IPS-18c (cell line): ENCODE results near the gene PLAU.
"Not testable (repeated sequence)": the region's sequence is repeated elsewhere in the genome, so short reads cannot be mapped to it uniquely, and the experiment has no call there.

Source experiments
- H3K4me3 ChIP-seq: 2 replicates; pipeline ENCODE4 v1.7.0; 2013; ENCODE audit warnings: low read depth, mild to moderate bottlenecking, low read length, moderate library complexity; ENCODE audit not compliant: insufficient read depth
- H3K9me3 ChIP-seq: one replicate; pipeline ENCODE4 v1.6.1; 2013; ENCODE audit warnings: mild to moderate bottlenecking, low read length, moderate library complexity; ENCODE audit not compliant: control insufficient read depth, insufficient read depth

PLAU gene

DNA sequence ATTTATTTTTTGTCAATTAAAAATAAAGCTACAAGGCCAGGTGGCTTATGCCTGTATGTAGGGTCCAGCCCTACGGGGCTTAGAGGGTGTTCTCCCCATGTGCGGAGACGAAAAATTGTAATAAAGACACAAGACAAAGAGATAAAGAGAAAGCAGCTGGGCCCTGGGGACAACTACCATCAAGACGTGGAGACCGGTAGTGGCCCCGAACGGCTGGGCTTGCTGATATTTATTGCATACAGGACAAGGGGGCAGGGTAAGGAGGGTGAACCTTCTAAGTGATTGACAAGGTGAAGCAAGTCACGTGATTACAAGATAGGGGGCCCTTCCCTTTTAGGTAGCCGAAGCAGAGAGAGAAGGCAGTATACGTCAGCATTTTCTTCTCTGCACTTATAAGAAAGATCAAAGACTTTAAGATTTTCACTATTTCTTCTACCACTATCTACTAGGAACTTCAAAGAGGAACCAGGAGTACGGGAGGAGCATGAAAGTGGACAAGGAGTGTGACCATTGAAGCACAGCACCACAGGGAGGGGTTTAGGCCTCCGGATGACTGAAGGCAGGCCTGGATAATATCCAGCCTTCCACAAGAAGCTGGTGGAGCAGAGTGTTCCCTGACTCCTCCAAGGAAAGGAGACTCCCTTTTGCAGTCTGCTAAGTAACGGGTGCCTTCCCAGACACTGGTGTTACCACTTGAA lies 19.8 kb downstream of the PLAU start:
- not testable (repeated sequence) for H3K4me3 ChIP-seq, H3K9me3 ChIP-seq

DNA sequence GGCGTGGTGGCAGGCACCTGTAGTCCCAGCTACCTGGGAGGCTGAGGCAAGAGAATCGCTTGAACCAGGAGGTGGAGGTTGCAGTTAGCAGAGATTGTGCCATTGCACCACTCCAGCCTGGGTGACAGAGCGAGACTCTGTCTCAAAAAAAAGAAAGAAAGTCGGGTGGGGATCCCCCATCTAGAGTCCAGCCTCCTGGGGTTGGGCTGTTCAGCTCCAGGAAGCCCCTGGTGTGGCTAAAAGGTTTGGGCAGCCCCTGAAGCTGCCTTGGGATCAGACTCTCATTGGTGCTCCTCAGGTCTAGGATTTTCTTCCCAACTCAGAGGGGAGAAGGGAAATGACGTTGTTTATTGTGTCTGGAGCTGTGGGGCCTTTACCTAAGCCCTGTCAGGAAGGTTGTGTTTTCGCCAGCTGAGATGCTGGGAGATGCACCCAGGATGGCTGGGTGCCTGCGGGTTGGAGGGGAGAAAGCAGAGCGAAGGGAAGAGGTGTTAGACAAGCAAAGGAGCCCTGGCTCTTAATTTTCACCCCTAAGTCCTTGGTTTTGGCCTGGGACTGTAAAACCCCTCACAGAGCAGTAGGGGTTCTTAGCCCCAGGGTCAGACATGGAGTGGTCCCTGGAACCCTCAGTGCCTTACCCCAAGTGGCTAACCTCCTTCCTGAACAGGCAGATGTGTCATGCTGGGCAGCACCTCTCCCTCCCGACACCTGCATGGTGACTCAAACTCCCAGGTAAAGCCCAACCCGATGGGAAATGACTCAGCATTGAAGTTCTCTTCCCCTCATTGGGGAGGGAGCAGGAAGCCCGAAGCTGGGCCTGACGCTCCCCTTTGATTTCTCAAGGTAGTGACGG lies 21.1 kb downstream of the PLAU start:
- no peak overlapping the region for H3K4me3 ChIP-seq
- no peaks in the 10 kb centered on the region for H3K9me3 ChIP-seq

DNA sequence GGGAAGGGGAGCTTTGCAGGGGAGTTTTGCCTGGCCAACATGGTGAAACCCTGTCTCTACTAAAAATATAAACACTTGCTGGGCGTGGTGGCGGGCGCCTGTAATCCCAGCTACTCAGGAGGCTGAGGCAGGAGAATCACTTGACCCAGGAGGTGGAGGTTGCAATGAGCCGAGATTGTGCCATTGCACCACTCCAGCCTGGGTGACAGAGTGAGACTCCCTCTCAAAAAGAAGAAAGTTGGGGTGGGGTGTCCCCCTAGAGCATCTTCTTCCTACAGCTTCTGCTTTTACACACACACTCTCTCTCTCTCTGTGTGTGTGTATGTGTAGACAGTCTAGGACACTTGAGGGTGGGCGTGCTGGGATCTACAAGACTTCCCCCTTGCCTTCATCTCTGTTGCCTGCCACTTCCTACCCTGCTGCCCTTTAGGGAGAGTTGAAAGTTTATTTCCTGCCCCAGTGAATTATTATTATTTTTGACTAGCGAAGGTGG lies 21.7 kb downstream of the PLAU start:
- Histone ChIP-seq H3K9me3 (no peaks in the 10 kb centered on the region), H3K4me3 (no peak overlapping the region)

DNA sequence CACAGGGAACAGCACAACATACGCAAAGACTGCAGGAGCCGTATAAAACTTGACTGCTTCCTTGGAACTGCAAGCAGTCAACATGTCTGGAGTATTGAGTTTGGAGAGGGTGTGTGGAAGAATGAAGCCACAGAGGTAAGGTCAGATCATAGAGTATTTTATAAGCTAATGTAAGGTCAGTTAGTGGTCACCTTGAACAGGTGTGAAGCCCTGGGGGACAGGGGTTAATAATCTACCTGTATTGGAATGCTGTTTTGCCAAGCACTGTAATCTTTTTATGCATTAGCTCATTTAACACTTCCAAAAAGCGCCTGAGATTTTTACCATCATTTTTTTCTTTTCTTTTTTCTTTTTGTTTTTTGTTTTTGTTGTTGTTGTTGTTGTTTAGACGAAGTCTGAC lies 23.1 kb downstream of the PLAU start:
- Histone ChIP-seq H3K4me3 (no peak overlapping the region), H3K9me3 (no peaks in the 10 kb centered on the region)

GRCh38 chr10:73935895-73936294 lies 25.0 kb downstream of the PLAU start:
- Histone ChIP-seq H3K4me3 (no peak overlapping the region), H3K9me3 (no peaks in the 10 kb centered on the region)

GRCh38 chr10:73937333-73938043 lies 26.6 kb downstream of the PLAU start:
- H3K9me3 ChIP-seq, result no peaks in the 10 kb centered on the region

DNA sequence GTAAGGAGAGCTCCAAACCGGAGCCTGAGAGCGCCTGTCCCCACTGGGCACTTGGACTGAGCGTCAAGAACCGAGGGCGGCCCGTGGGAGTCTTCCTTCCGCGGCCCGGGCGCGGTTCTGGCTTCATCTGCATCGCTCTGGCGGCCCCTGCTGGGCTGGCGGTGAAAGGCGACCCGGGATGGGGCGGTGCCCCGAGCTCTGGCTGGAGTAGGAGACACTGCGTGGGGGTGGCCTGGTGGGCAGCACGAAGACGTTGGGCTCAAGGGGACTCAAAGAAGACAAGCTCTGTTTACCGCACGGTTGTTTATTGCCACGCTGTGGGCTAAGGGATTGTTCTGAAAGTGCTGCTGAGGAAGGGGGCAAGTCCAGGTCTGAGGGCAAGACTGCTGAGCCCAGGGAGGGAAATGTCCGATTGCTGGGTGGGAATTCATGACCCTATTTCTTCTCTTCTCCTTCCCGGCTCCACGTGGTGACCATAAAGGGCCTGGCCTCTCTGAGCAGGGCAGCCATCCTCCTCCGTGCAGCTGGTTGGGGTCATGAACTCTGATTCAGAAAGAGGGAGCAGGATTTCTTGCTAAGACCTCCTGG lies 29.8 kb downstream of the PLAU start:
- Histone ChIP-seq H3K9me3 (peaks cover 6% of the 10 kb centered on the region), H3K4me3 (no peak overlapping the region; the same call in 1 of the 2 replicates)

More at GRCh38 chr10:73937333-73938043, 26.6 kb downstream of the PLAU start:
- no peak overlapping the region for H3K4me3 ChIP-seq

- Histone ChIP-seq H3K4me3 (no peak overlapping the region), H3K9me3 (peaks cover 6% of the 10 kb centered on the region)
Measured at GRCh38 chr10:73941300-73941699, 30.4 kb downstream of the PLAU start.

DNA sequence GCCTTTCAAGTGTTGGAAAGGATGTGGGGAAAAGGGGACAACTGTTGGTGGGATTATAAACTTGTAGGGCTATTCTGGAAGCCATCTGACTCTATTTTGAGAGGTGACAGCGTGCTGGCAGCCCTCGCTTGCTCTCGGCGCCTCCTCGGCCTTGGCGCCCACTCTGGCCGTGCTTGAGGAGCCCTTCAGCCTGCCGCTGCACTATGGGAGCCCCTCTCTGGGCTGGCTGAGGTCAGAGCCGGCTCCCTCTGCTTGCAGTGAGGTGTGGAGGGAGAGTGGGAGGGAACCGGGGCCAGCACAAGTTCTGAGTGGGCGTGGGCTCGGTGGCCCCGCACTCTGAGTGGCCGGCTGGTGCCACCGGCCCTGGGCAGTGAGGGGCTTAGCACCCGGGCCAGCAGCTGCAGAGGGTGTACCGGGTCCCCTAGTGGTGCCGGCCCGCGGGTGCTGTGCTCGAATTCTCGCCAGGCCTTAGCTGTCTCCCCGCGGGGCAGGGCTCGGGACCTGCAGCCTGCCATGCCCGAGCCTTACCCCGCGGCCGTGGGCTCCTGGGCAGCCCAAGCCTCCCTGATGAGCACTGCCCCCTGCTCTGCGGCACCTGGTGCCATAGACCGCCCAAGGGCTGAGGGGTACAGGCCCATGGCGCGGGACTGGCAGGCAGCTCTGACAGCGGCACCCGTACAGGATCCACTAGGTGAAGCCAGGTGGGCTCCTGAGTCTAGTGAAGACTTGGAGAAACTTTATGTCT lies 33.6 kb downstream of the PLAU start:
- Histone ChIP-seq H3K9me3 (peaks cover 6% of the 10 kb centered on the region), H3K4me3 (no peak overlapping the region)

- Histone ChIP-seq H3K9me3 (peaks cover 6% of the 10 kb centered on the region), H3K4me3 (no peak overlapping the region)
Measured at GRCh38 chr10:73946253-73947145, 35.6 kb downstream of the PLAU start.

- Histone ChIP-seq H3K4me3 (no peak overlapping the region), H3K9me3 (peaks cover 6% of the 10 kb centered on the region)
Measured at GRCh38 chr10:73948947-73949633, 38.2 kb downstream of the PLAU start.

DNA sequence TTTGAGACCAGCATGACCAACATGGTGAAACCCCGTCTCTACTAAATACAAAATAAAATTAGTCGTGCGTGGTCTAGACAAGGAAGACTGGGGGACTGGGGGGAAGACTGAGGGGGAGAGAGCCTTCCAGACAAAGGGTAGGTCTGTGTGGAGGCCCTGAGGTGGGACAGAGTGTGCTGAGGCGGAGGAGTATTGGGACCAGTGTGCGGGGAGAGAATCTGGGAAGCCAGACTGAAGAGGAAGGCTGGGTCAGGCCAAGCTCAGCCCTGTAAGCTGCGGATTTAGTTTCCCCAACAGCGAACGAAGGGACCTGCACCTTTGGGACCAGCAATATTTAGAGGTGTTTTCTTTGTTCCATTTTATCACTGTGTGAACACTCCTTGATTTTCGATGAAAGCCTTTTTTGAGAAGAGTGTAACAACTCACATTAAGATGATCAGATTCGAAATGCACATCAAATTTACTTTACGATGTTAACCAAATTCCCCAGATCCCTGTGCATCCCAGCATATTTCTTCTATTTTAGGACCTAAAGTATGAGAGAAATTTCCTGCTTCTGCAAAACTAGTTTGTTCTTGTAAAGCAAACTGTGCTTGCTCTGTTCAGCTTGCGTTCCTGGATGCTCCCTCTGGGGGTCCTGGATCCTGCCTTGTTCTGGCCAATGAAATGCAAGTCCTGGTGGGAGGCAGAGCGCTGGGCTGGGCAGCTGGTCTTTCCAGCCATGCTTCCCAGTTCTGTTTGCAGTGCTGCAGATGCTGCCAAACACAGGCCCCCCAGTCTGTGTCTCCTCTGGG lies 39.4 kb downstream of the PLAU start:
- H3K4me3 ChIP-seq, result no peak overlapping the region
- H3K9me3 ChIP-seq, result peaks cover under 1% of the 10 kb centered on the region

- Histone ChIP-seq H3K9me3 (no peaks in the 10 kb centered on the region), H3K4me3 (no peak overlapping the region)
Measured at GRCh38 chr10:73953665-73954064, 42.7 kb downstream of the PLAU start.

GRCh38 chr10:73954737-73955136 lies 43.8 kb downstream of the PLAU start:
- H3K9me3 ChIP-seq, result no peaks in the 10 kb centered on the region
- no peak overlapping the region for H3K4me3 ChIP-seq

DNA sequence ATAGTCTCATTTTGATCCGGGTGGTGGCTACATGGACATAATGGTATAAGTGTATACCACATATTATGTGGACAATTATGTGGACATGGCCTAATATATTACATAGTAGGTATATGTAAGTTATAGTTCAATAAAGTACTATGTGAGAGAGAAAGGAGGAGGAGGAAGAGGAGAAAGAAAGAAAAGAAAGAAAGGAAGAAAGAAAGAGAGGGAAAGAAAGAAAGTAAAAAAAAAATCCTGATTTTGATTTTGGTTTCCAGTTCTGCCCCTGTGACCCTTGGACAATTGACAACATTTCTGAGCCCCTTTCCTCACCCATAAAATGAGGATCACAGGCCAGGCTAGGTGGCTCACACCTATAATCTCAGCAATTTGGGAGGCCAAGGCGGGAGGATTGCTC lies 44.8 kb downstream of the PLAU start:
- no peak overlapping the region for H3K4me3 ChIP-seq
- no peaks in the 10 kb centered on the region for H3K9me3 ChIP-seq
